DND-41 (cell line): ENCODE results near the gene CASP8AP2.

Experiments used
- CTCF ChIP-seq: IDR thresholded peaks from 2 replicates; pipeline ENCODE4 v1.5.1; 2012; ENCODE audit warnings: borderline replicate concordance, low read length, moderate library complexity, mild to moderate bottlenecking; ENCODE audit not compliant: poor library complexity, severe bottlenecking; ENCODE audit errors: extremely low read depth
- EZH2 ChIP-seq: IDR thresholded peaks from 3 replicates; pipeline ENCODE4 v1.6.1; 2012; ENCODE audit warnings: borderline replicate concordance, low read depth, mild to moderate bottlenecking, moderate library complexity, low read length, inconsistent platforms; ENCODE audit not compliant: severe bottlenecking

- TF ChIP-seq CTCF, result no peak
- no peak for TF ChIP-seq EZH2
These were observed 44.0 kb downstream of the CASP8AP2 start for GRCh38 chr6:89873721-89874120.
